ENCODE results near the gene CAPN13.

The CAPN13 gene

DNA sequence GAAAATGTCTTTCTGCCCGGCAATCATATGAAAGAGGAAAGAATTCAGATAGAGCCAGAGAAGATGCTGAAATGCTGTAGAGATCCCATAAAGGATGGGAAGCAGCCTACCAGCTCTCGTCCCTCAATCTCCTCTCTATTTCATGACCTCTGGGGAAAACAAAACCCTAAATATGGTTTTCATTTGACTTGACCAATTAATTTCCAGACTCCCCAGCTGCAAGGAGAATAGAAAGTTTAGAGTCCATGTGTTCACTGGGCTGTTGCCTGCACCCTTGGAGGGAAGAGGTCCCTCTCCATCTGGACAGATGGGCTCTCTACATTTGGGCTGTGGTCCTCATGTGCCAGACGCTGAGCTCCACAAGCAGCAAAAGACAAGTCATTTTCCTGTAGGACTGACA lies 40.6 kb downstream of the CAPN13 start:
- Histone ChIP-seq H3K9me3 (ENCODE audit: low read length) (no peaks in the 10 kb centered on the region), H3K36me3 (ENCODE audit: insufficient read depth, low read length) (no peaks in the 10 kb centered on the region), H2AFZ (ENCODE audit: low read depth, low read length) (no peak overlapping the region)

DNA sequence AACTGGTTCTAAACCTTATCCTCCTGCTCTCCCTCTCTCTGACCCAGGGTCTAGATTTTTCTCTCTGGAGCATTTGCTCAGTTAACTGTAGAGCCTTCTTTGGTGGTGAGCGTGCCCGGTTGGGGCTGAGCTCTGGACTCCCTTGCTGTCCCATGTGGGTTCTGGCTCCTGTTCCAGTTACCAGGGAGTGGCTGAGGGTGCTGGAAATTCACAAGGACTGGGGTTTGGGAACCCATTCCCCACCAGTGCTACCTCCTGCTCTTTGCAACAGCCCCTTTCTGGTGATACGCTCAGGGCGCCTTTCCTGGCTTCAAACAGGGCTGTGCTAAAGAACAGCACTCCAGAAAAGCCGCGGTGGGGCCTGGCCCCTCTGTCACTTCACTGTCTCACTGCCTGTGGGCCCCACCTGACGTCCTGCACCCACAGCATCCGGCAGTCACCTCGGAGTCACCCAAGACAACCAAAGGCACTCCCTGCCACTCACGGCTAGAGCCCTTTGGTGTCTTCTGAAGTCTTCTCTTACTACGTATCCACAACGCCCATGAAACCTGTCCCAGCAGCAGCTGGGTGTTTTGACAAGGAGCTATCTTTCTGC lies 41.3 kb downstream of the CAPN13 start:
- Histone ChIP-seq H3K27me3 (ENCODE audit: insufficient read depth, low read length) (no peaks in the 10 kb centered on the region), H3K36me3 (ENCODE audit: insufficient read depth, low read length) (no peaks in the 10 kb centered on the region), H3K9me3 (ENCODE audit: low read length) (no peaks in the 10 kb centered on the region), H2AFZ (ENCODE audit: low read depth, low read length) (no peak overlapping the region), H3K4me3 (ENCODE audit: low read length) (no peak overlapping the region), H3K4me1 (ENCODE audit: insufficient read depth, low read length) (no peaks in the 10 kb centered on the region)

More for the DNA sequence above, 40.6 kb downstream of the CAPN13 start:
- H3K27me3 ChIP-seq (ENCODE audit: insufficient read depth, low read length) = no peaks in the 10 kb centered on the region
- no peak overlapping the region for H3K4me3 ChIP-seq (ENCODE audit: low read length)
- H3K4me1 ChIP-seq (ENCODE audit: insufficient read depth, low read length) = no peaks in the 10 kb centered on the region

DNA sequence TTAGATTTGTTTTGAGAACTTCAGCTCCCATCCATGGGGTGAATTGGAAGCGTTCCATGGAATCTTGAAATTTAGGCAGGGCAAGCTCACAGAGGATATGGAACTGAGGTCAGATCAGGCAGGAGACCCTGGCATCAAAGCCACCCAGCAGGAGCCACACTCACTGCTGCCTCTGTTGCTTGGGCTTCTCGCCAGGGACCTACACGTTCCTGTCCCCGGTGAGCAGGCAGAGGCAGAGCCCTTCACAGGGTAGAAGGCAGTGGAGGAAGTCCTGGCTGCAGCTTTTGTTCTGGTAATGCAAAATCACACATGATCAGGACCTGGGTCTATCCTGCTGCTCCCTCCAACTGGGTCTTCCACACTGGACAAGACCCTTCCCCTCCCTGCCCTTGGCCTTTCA lies 42.1 kb downstream of the CAPN13 start:
- H3K4me1 ChIP-seq (ENCODE audit: insufficient read depth, low read length) = no peaks in the 10 kb centered on the region
- H3K27me3 ChIP-seq (ENCODE audit: insufficient read depth, low read length) = no peaks in the 10 kb centered on the region
- H3K9me3 ChIP-seq (ENCODE audit: low read length) = no peaks in the 10 kb centered on the region
- H3K36me3 ChIP-seq (ENCODE audit: insufficient read depth, low read length) = no peaks in the 10 kb centered on the region
- H3K4me3 ChIP-seq (ENCODE audit: low read length) = no peak overlapping the region
- no peak overlapping the region for H2AFZ ChIP-seq (ENCODE audit: low read depth, low read length)

DNA sequence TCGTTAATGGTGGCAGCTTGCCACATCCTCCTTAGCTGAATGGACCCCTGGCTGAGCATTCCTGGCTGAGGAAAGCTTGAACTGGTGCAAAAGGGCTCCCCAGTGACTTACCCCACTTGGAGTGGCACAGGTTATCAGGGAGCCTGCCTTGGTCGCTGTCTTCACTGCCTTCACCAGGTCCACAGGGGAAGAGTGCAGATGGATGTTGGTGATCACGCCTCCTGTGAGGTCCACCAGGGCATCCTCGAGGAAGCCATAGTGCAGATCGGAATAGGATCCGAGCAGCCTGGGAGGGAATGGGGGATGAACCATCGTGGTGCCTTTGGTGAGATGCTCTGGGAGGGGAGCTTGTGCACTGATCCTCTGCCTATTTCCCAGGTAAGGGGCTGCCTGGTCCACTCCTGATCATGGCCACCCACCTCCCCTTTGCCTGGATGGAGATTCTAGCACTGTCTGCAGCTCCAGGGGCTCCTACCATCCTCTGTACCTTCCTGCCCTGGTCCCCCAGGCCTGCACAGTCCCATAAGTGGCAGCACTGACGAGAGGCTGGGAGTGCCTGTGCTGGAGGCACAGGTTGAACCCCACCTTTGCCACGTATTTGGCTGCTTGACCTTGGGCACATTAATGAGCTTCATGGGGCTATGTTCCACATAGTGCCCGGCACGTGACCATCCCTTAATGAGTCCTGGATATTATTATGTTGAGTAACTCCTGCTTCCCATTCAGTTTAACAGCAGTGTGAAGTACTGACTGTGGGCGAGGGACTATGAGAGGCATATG lies 43.0 kb downstream of the CAPN13 start:
- Histone ChIP-seq H3K4me1 (ENCODE audit: insufficient read depth, low read length) (no peaks in the 10 kb centered on the region), H3K4me3 (ENCODE audit: low read length) (no peak overlapping the region), H3K36me3 (ENCODE audit: insufficient read depth, low read length) (no peaks in the 10 kb centered on the region), H3K27me3 (ENCODE audit: insufficient read depth, low read length) (no peaks in the 10 kb centered on the region), H2AFZ (ENCODE audit: low read depth, low read length) (no peak overlapping the region), H3K9me3 (ENCODE audit: low read length) (no peaks in the 10 kb centered on the region)

DNA sequence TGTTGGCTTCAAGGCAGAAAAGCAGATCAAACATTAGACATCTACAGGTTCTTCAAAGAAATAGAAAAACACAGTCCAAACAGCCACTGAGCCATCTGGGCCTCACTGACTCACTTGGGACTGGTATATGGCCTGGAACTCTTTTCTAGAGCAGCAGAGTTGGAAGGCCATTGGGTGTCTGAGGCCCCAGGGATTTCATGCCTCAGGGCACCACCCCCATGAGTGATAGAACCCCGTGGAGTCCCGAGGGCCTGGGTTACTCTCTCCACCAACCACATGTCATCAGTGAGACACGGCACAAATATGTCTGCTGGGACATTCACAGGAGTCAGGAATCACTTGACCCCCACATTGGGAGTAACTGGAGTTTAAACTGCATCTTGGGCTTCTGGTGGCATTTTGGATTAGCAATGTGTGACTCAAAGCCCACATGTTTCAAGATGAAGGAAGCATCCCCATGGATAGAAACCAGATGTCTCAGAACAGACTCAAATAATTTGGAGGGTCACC lies 44.0 kb downstream of the CAPN13 start:
- Histone ChIP-seq H3K4me3 (ENCODE audit: low read length) (no peak overlapping the region), H3K36me3 (ENCODE audit: insufficient read depth, low read length) (no peaks in the 10 kb centered on the region), H3K27me3 (ENCODE audit: insufficient read depth, low read length) (peaks cover 3% of the 10 kb centered on the region)

DNA sequence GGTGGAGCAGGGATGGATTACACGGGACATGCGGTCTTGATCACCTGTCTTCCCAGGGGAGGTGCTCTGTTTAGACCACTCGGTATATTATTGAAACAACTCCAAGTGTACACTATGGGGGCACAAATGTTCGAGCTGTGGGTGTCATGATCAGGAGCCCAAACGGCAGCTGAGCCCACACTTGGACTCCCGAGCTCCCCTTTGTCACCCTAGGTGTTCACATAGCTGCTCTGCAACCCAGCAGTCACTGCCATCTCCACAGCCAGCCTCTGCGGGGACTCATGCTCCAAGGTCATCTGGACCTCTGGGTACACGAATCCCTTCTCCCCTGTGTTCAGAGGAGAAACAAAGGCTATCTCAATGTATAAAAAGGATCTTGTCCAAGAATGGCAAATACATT lies 46.0 kb downstream of the CAPN13 start:
- Histone ChIP-seq H3K36me3 (ENCODE audit: insufficient read depth, low read length) (no peaks in the 10 kb centered on the region), H2AFZ (ENCODE audit: low read depth, low read length) (no peak overlapping the region), H3K27me3 (ENCODE audit: insufficient read depth, low read length) (peaks cover 3% of the 10 kb centered on the region), H3K9me3 (ENCODE audit: low read length) (no peaks in the 10 kb centered on the region), H3K4me3 (ENCODE audit: low read length) (no peak overlapping the region), H3K4me1 (ENCODE audit: insufficient read depth, low read length) (no peaks in the 10 kb centered on the region)

More for the DNA sequence above, 44.0 kb downstream of the CAPN13 start:
- no peaks in the 10 kb centered on the region for H3K9me3 ChIP-seq (ENCODE audit: low read length)
- no peaks in the 10 kb centered on the region for H3K4me1 ChIP-seq (ENCODE audit: insufficient read depth, low read length)
- H2AFZ ChIP-seq (ENCODE audit: low read depth, low read length) = no peak overlapping the region

DNA sequence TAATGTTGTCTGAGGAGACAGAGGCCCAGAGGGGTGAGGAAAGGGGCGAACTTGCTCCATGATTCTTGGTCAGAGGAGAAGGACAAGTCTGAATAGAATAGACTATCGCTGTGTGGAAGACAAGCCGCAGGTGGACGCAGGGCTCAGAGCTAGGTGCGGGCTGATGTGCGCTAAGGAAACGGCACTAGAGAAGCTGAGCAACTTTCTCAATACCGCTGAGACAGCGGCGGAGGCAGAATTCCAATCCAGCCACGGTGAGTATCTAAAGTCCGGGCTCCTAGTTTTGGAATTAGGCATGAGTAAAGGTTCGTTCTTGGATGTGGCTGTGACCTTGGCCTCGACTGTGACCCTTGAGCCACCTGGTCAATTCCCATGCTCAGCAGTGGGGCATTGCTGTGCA lies 47.8 kb downstream of the CAPN13 start:
- H3K4me3 ChIP-seq (ENCODE audit: low read length) = no peak overlapping the region
- H3K36me3 ChIP-seq (ENCODE audit: insufficient read depth, low read length) = no peaks in the 10 kb centered on the region
- no peak overlapping the region for H2AFZ ChIP-seq (ENCODE audit: low read depth, low read length)
- H3K9me3 ChIP-seq (ENCODE audit: low read length) = no peaks in the 10 kb centered on the region
- H3K27me3 ChIP-seq (ENCODE audit: insufficient read depth, low read length) = peaks cover 3% of the 10 kb centered on the region
- H3K4me1 ChIP-seq (ENCODE audit: insufficient read depth, low read length) = no peaks in the 10 kb centered on the region

DNA sequence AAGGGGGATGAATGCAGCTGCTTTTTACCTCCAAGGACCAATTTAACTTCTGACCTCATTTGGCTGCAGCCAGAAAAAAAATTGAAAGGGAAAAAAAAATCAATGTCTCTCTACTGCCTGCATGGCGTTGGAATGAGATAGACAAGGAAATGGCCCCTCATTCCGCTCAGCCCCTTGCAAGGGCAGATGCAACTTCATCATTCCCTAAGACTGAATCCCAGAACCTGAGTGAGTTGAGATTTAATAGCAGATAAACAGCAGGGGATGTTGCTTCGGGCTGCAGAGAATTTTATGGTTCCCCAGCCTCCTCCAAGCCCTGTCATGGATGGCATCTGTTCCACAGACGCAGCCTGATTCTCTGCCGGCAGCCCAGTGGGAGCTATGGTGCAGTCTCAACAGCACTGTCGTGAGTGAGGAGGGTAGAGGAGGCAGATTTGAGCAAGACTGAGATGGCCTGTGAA lies 49.0 kb downstream of the CAPN13 start:
- Histone ChIP-seq H3K27me3 (ENCODE audit: insufficient read depth, low read length) (peaks cover 3% of the 10 kb centered on the region), H3K4me3 (ENCODE audit: low read length) (no peak overlapping the region), H3K4me1 (ENCODE audit: insufficient read depth, low read length) (no peaks in the 10 kb centered on the region), H3K36me3 (ENCODE audit: insufficient read depth, low read length) (no peaks in the 10 kb centered on the region), H2AFZ (ENCODE audit: low read depth, low read length) (no peak overlapping the region), H3K9me3 (ENCODE audit: low read length) (no peaks in the 10 kb centered on the region)

DNA sequence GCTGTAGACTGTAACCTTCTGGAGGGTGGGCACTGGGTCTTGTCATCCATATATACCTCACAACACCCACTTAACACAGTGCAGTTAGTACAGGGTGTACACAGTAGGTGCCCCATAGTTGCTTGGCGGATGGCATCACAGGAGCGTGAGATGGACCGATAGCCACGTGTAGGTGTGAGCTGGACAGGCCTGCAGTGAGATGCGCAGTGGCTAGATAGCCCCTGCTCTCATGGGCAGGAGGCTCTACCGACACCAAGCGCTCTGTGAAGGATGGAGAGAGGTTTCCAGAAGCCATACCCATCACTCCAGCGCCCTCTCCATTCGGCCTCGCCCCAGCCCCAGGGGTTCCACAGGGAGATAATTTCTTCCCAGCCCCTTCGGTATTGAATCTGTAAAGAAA lies 49.5 kb downstream of the CAPN13 start:
- Histone ChIP-seq H3K36me3 (ENCODE audit: insufficient read depth, low read length) (no peaks in the 10 kb centered on the region), H3K27me3 (ENCODE audit: insufficient read depth, low read length) (peaks cover 5% of the 10 kb centered on the region), H3K4me1 (ENCODE audit: insufficient read depth, low read length) (no peaks in the 10 kb centered on the region), H3K4me3 (ENCODE audit: low read length) (no peak overlapping the region), H2AFZ (ENCODE audit: low read depth, low read length) (no peak overlapping the region), H3K9me3 (ENCODE audit: low read length) (no peaks in the 10 kb centered on the region)

DNA sequence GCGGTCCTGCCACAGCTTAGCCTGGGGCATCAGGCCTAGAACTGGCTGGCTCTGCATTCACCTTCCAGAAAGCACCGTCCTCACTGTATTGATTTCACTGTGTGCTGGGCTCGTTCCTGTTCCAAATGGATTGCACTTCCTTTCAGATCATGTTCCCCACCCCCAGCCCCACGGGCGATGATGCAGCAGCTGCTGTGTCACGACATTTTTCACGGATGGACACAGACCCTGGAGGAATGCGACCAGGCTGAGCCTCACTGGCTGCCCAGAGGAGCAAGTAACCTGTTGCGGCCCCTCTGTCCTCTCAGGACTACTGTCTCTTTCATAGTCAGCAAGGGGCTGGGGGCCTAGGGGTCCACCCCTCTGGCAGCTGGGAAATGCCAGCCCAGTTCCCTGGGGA lies 50.3 kb downstream of the CAPN13 start:
- no peak overlapping the region for H3K4me3 ChIP-seq (ENCODE audit: low read length)
- H3K36me3 ChIP-seq (ENCODE audit: insufficient read depth, low read length) = no peaks in the 10 kb centered on the region
- no peak overlapping the region for H2AFZ ChIP-seq (ENCODE audit: low read depth, low read length)

DNA sequence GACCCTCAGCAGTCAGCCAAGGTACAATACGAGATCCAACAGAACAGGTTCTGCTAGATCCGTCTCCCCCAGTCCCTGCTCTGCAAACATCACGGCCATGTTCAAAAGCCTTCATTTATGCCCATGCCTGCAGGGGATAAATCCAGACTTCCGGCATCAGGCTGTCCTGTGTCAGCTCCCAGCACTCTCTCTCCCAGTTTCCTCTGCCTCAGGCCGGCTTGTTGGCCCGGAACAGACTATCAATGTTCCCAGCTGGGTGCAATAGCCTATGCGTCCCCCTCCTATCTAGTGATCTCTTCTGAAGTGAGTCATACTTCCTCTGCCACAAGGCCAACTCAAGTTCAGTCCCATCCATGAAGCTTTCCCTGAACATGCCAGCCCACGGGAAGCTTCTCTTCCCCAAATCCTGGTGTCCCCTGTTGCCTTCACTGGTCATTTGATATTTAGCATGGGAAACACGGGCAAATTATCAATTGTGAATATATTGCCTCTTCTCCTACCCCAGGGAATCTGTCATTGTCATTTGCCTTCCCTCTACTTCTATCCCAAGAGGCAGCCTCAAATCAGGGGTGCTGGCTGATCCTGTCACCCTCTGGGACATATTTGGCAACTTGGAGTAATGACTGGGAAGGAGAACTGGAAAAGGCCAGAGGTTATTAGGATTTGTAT lies 51.1 kb downstream of the CAPN13 start:
- no peak overlapping the region for H2AFZ ChIP-seq (ENCODE audit: low read depth, low read length)
- no peak overlapping the region for H3K4me3 ChIP-seq (ENCODE audit: low read length)
- no peaks in the 10 kb centered on the region for H3K4me1 ChIP-seq (ENCODE audit: insufficient read depth, low read length)
- H3K27me3 ChIP-seq (ENCODE audit: insufficient read depth, low read length) = peaks cover 5% of the 10 kb centered on the region
- no peaks in the 10 kb centered on the region for H3K36me3 ChIP-seq (ENCODE audit: insufficient read depth, low read length)
- no peaks in the 10 kb centered on the region for H3K9me3 ChIP-seq (ENCODE audit: low read length)

More for the DNA sequence above, 50.3 kb downstream of the CAPN13 start:
- Histone ChIP-seq H3K9me3 (ENCODE audit: low read length) (no peaks in the 10 kb centered on the region), H3K27me3 (ENCODE audit: insufficient read depth, low read length) (peaks cover 5% of the 10 kb centered on the region), H3K4me1 (ENCODE audit: insufficient read depth, low read length) (no peaks in the 10 kb centered on the region)

DNA sequence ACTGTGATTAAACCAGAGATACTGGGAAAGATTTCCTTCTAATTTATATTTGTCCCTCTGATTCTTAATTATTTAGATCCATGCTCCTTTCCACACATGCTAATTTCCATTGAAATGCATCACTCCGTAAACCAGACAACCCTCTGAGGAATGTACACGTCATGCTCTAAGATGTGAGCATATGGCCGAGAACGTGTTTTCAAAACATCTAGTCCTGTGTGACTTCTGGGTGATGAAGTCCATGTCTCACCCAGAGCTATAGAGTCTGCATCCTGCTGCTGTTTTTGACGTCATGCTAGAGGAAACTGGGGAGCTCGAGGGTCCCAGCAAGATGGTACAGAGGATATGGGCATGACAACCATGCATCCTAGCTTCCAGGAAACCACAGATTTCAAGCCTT lies 53.6 kb downstream of the CAPN13 start:
- Histone ChIP-seq H3K9me3 (ENCODE audit: low read length) (no peaks in the 10 kb centered on the region), H2AFZ (ENCODE audit: low read depth, low read length) (no peak overlapping the region), H3K27me3 (ENCODE audit: insufficient read depth, low read length) (peaks cover 5% of the 10 kb centered on the region), H3K4me3 (ENCODE audit: low read length) (no peak overlapping the region), H3K36me3 (ENCODE audit: insufficient read depth, low read length) (no peaks in the 10 kb centered on the region), H3K4me1 (ENCODE audit: insufficient read depth, low read length) (no peaks in the 10 kb centered on the region)

DNA sequence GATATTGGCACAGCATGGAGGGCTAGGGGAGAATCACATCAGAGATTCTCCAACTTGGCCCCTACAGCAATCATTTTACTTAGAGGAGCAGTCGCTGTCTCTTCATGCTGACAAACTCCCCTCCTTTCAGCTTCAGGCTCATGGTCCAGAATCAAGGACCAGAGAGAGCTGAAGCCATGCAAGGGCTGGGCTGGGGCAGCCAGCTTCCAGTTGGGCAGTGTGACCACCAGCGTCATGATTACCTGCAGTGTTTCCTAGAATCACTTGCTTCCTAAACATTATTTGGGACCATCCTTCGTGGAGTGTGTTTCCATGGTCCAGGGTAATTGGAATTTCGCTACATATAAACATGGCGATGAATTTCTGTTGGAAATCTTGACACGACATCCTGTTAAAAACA lies 54.4 kb downstream of the CAPN13 start:
- Histone ChIP-seq H3K27me3 (ENCODE audit: insufficient read depth, low read length) (peaks cover 2% of the 10 kb centered on the region), H2AFZ (ENCODE audit: low read depth, low read length) (no peak overlapping the region), H3K36me3 (ENCODE audit: insufficient read depth, low read length) (no peaks in the 10 kb centered on the region), H3K9me3 (ENCODE audit: low read length) (no peaks in the 10 kb centered on the region), H3K4me3 (ENCODE audit: low read length) (no peak overlapping the region), H3K4me1 (ENCODE audit: insufficient read depth, low read length) (no peaks in the 10 kb centered on the region)
